Measurements from ENCODE around the gene HP1BP3.

DNA sequence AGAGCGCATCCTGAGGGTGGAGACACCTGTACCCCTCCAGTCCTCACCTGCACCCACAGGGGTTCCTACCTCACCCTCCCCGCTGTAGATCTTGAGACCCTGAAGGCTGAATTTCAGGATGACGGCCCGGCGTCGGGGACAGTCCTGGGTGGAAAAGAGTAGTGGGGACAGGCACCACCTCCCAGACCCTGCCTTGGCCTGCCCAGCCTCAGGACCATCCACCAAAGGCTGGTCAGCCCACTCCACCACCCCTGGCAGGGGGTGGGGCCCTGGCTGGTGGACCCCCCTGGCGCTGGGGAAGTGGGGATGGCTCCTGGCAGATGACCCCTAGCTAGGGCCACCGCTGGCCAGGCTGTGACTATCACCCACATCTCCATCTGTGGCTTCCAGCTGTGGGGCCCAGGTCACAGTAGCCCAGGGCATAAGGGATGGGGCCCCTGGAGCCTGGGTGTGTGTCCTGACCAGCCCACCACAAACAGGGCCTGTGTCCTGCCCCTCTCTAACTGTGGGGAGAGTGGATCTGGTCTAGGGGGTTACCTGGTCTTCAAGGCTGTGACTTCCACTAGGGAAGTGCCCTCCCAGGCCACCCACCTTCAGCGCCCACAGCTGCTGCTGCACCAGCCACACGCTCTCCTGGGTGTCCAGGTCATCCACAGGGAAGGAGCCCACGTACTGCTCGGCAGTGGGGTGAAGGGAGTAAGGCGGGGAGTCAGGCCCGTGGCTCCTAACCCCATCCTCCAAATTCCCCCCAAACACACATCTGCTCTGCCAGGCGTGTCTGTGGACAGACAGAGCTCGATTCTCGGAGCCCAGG lies 60.0 kb downstream of the HP1BP3 start:
- no peak for TF ChIP-seq CTCF (IDR thresholded peaks at IDR 0.05; ENCODE audit: low read depth, low read length, poor library complexity, severe bottlenecking)
- no peak for TF ChIP-seq EZH2phosphoT487 (IDR thresholded peaks at IDR 0.05; ENCODE audit: borderline replicate concordance, low read length)

Data from DOHH2 (cell line).